Kidney (tissue), 14 donors: ENCODE data around the gene GRIK3. TPM values are rescaled to one million over a fixed set of nuclear protein-coding genes. Genes with fewer than 3 reads are reported as not detected.

Experiments
- DNase-seq, 5 donors: peaks; one replicate each; pipeline ENCODE4 v3.0.0-alpha.2; 2013 to 2020
- FAIRE-seq: peaks from 2 replicates; lab custom pipeline; 2012; peaks lifted over from hg19 to GRCh38; lab: Jason Lieb, UNC
- H3K27ac ChIP-seq, 2 donors: one replicate each; pipeline ENCODE4 v1.7.0; 2013; ENCODE audit warnings: low read depth in 2 of 2, low read length in 2 of 2, inconsistent platforms in 1 of 2
- H3K27me3 ChIP-seq: one replicate; pipeline ENCODE4 v1.7.1; 2013; ENCODE audit warnings: low read length, inconsistent platforms; ENCODE audit not compliant: control insufficient read depth, insufficient read depth
- H3K36me3 ChIP-seq, 3 donors: one replicate each; pipeline versions ENCODE4 v1.7.0 to v1.7.1; 2013; ENCODE audit warnings: low read length in 3 of 3, control low read depth in 1 of 3, inconsistent platforms in 1 of 3; ENCODE audit not compliant: insufficient read depth in 3 of 3, control insufficient read depth in 2 of 3
- H3K4me1 ChIP-seq, 3 donors: one replicate each; pipeline versions ENCODE4 v1.7.0 to v1.7.1; 2013; ENCODE audit warnings: low read length in 3 of 3, inconsistent platforms in 1 of 3, low read depth in 1 of 3; ENCODE audit not compliant: control insufficient read depth in 2 of 3, insufficient read depth in 2 of 3
- H3K4me3 ChIP-seq, 3 donors: one replicate each; pipeline versions ENCODE4 v1.7.0 to v1.8.1; 2013; ENCODE audit warnings: low read length in 3 of 3, control low read depth in 1 of 3, inconsistent platforms in 1 of 3
- H3K9ac ChIP-seq, 3 donors: one replicate each; pipeline versions ENCODE4 v1.7.0 to v1.7.1; 2013; ENCODE audit warnings: low read length in 3 of 3, control low read depth in 1 of 3, inconsistent platforms in 1 of 3
- H3K9me3 ChIP-seq, 3 donors: one replicate each; pipeline versions ENCODE4 v1.7.0 to v1.7.1; 2013; ENCODE audit warnings: low read length in 3 of 3, control low read depth in 1 of 3, inconsistent platforms in 1 of 3; ENCODE audit not compliant: control insufficient read depth in 2 of 3, insufficient read depth in 1 of 3
- intact Hi-C: fragments of 100-400 bp; cut with DNase I; formaldehyde crosslinking; loops from one replicate; pipeline ENCODE4 v1.11.1; 2022
- polyA plus RNA-seq: library from polyadenylated mRNA; stranded (reverse); fragments of 350-450 nt; fragmentation: Illumina TruSeq; extraction: RNeasy Lipid Tissue Mini Kit (QIAGEN cat#74804); gene quantifications from one replicate; pipeline ENCODE4 v1.2.3, GENCODE V29; 2014; ENCODE audit warnings: low read depth, low replicate concordance; ENCODE audit not compliant: insufficient read depth
- total RNA-seq: library from RNA; stranded (reverse); fragmentation: NEBNext Ultra II Directional; extraction: Animal tissue kit (Norgen Biotek cat#: 25700); gene quantifications from one replicate; pipeline ENCODE4 v1.2.1, GENCODE V29; 2021
- TF ChIP-seq, protein P1 (sequence below): IDR thresholded peaks from 3 replicates; pipeline ENCODE4 v1.5.1; 2012; ENCODE audit warnings: mild to moderate bottlenecking, moderate library complexity, borderline replicate concordance; ENCODE audit not compliant: insufficient read depth; ENCODE audit errors: extremely low read depth
- donor health status: control.
- donor health status: control.
- donor health status: control.
- donor health status: control.
- donor health status: control.
- donor health status: DM: yes; HTN: yes; CAD: no.
- donor health status: Normal renal cell carcinoma (clear cell type).

GRIK3 gene
- total and polyA plus RNA-seq, 2 donors from 2014 or later, result 0.06 to 0.38 TPM

DNA sequence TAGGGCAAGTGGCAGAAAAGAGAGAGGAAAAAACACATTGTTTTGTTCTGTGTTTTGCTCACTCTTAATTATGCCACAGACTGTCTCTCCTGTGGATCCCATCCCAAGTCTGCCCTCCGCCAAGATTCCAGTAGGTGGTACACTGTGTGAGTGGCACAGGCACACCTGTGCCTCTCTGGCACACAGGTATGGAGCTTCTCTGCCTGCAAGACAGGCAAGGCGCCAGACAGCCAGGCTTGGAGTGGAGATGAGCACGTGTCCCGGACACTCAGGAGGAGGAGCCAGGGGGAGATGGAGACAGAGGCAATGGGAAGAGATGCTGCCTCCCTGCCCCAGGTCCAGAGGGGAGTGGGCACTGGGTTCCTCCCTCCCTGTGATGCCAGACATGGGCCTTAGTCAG, 6.5 kb upstream of the GRIK3 start:
- TF ChIP-seq, protein P1, sequence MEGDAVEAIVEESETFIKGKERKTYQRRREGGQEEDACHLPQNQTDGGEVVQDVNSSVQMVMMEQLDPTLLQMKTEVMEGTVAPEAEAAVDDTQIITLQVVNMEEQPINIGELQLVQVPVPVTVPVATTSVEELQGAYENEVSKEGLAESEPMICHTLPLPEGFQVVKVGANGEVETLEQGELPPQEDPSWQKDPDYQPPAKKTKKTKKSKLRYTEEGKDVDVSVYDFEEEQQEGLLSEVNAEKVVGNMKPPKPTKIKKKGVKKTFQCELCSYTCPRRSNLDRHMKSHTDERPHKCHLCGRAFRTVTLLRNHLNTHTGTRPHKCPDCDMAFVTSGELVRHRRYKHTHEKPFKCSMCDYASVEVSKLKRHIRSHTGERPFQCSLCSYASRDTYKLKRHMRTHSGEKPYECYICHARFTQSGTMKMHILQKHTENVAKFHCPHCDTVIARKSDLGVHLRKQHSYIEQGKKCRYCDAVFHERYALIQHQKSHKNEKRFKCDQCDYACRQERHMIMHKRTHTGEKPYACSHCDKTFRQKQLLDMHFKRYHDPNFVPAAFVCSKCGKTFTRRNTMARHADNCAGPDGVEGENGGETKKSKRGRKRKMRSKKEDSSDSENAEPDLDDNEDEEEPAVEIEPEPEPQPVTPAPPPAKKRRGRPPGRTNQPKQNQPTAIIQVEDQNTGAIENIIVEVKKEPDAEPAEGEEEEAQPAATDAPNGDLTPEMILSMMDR, result no peak
- Histone ChIP-seq H3K9ac (no peak overlapping the region), H3K4me3 (no peak overlapping the region), H3K9me3 (no peaks in the 10 kb centered on the region), H3K27ac (no peak overlapping the region), H3K4me1 (no peaks in the 10 kb centered on the region), H3K27me3 (peaks cover 13% of the 10 kb centered on the region), H3K36me3 (no peaks in the 10 kb centered on the region)
- FAIRE-seq (no peak), DNase-seq (no peak)
- intact Hi-C loops, result no loop called here

DNA sequence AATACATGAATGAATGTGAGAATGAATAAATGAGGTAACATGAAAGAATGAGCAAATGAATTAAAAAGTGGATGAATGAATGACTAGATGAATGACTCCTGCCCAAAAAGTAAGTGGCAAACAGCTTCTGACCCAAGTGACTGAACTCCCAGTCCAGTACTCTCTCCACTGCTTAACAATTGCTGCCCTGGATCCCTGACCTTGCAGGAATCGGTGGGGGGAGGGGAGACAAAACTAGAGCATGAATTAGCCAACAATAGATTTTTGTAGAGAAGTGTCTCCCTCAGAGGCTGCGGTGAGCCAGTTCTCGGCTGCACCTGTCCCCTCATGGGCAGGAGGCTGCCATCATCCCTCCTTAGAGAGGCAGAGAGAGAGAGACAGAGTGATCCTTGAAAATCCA, 5.9 kb upstream of the GRIK3 start:
- no peaks in the 10 kb centered on the region for H3K9me3 ChIP-seq
- DNase-seq (no peak), FAIRE-seq (no peak)
- H3K9ac ChIP-seq, result no peak overlapping the region
- H3K27ac ChIP-seq, result no peak overlapping the region
- H3K4me1 ChIP-seq, result no peaks in the 10 kb centered on the region
- TF ChIP-seq, protein P1, result no peak
- intact Hi-C loops, result no loop called here
- peaks cover 18% of the 10 kb centered on the region for H3K27me3 ChIP-seq
- H3K36me3 ChIP-seq, result no peaks in the 10 kb centered on the region
- H3K4me3 ChIP-seq, result no peak overlapping the region

DNA sequence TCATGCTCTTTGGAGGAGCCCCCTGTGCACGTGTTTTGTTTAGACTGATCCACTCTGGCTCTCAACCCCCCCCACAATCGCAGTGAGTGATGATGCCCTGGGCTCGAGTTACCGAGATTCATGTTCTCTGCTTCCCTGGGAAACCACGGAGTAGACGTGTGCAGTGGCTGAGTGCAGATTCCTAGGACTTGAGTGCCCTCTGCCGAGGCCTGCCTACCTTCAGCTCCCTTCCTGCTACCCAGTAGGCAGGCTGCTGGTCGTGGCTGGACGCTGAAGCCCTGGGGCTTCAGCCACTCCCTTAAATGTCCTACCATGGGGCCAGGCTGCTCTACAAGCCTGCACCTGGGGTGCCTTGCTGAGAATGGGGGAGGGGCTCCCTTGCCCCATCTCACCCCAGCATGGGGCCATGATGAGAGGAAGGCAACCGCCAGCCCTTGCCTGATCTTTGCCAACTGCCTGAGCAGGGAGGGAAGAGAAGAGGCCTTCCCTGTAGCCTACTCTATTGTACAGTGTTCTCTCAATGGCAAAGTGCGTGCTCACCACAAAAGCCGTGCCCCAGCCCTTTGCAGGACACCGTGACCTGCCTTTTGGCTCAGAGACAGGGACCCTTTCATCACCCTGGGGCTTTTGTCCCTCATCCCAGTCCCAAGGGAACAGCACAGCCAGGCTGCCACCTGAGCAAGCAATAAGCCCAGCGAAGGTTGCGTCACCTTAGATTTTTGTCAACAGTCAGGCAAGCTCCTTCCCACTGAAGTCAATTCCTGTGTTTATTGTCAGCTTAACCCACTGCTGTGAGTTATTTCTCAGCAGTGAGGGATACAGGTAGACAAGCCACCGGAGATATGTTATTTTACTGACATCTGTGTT, 4.1 kb upstream of the GRIK3 start:
- Histone ChIP-seq H3K27me3 (peaks cover 21% of the 10 kb centered on the region), H3K36me3 (no peaks in the 10 kb centered on the region), H3K27ac (no peak overlapping the region), H3K9me3 (no peaks in the 10 kb centered on the region), H3K4me1 (no peaks in the 10 kb centered on the region), H3K4me3 (no peak overlapping the region), H3K9ac (no peak overlapping the region)
- DNase-seq, result peak in 4 of 5 donors; percentile 89 to 92 (median 90)
- TF ChIP-seq, protein P1, result no peak
- FAIRE-seq, result no peak
- intact Hi-C loops, result no loop called here
